H9 (cell line): ENCODE results near the gene SIGLEC14. TPM values are rescaled to one million over a fixed set of nuclear protein-coding genes. Genes with fewer than 3 reads are reported as not detected.

Experiments
- DNase-seq: peaks from one replicate; pipeline ENCODE4 v3.0.0-alpha.2; 2017
- H2AFZ ChIP-seq: one replicate; pipeline ENCODE4 v1.6.1; 2013; ENCODE audit warnings: mild to moderate bottlenecking, low read length, control low read depth, moderate library complexity
- H2AK5ac ChIP-seq: 2 replicates; pipeline ENCODE4 v1.6.1; 2013; ENCODE audit warnings: low read length, control low read depth, mixed read lengths; ENCODE audit not compliant: insufficient read length
- H2BK120ac ChIP-seq: one replicate; pipeline ENCODE4 v1.6.1; 2013; ENCODE audit warnings: low read depth, mild to moderate bottlenecking, low read length, control low read depth, inconsistent platforms; ENCODE audit not compliant: poor library complexity, severe bottlenecking
- H2BK12ac ChIP-seq: 2 replicates; pipeline ENCODE4 v1.6.1; 2013; ENCODE audit warnings: low read length, control low read depth, mixed read lengths, low read depth; ENCODE audit not compliant: insufficient read length
- H2BK15ac ChIP-seq: 2 replicates; pipeline ENCODE4 v1.6.1; 2013; ENCODE audit warnings: low read depth, low read length, control low read depth
- H2BK20ac ChIP-seq: one replicate; pipeline ENCODE4 v1.6.1; 2013; ENCODE audit warnings: low read depth, mild to moderate bottlenecking, low read length, control low read depth, inconsistent platforms; ENCODE audit not compliant: poor library complexity, severe bottlenecking
- H2BK5ac ChIP-seq: 2 replicates; pipeline ENCODE4 v1.6.1; 2013; ENCODE audit warnings: low read length, control low read depth, mixed read lengths; ENCODE audit not compliant: insufficient read length
- H3K14ac ChIP-seq: 2 replicates; pipeline ENCODE4 v1.6.1; 2013; ENCODE audit warnings: low read length, control low read depth; ENCODE audit not compliant: insufficient read depth
- H3K18ac ChIP-seq: 2 replicates; pipeline ENCODE4 v1.6.1; 2013; ENCODE audit warnings: low read depth, mild to moderate bottlenecking, mixed read lengths, low read length, control low read depth; ENCODE audit not compliant: insufficient read length
- H3K23ac ChIP-seq: 2 replicates; pipeline ENCODE4 v1.6.1; 2013; ENCODE audit warnings: low read length, control low read depth, mixed read lengths, low read depth; ENCODE audit not compliant: insufficient read length
- H3K23me2 ChIP-seq: 2 replicates; pipeline ENCODE4 v1.6.1; 2013; ENCODE audit warnings: low read depth, mild to moderate bottlenecking, mixed read lengths, low read length, control low read depth; ENCODE audit not compliant: insufficient read length, poor library complexity, severe bottlenecking
- H3K27ac ChIP-seq: 2 replicates; pipeline ENCODE4 v1.5.1; 2013; ENCODE audit warnings: low read length, control low read depth, mixed read lengths, low read depth; ENCODE audit not compliant: insufficient read length
- H3K27me3 ChIP-seq: 2 replicates; pipeline ENCODE4 v1.6.1; 2013; ENCODE audit warnings: low read length, control low read depth, inconsistent platforms; ENCODE audit not compliant: insufficient read depth
- H3K4ac ChIP-seq: 2 replicates; pipeline ENCODE4 v1.6.1; 2013; ENCODE audit warnings: low read depth, mild to moderate bottlenecking, control low read depth, inconsistent platforms, low read length, moderate library complexity
- H3K4me1 ChIP-seq: 2 replicates; pipeline ENCODE4 v1.6.1; 2013; ENCODE audit warnings: low read length, control low read depth, inconsistent platforms; ENCODE audit not compliant: insufficient read depth
- H3K4me2 ChIP-seq: 2 replicates; pipeline ENCODE4 v1.6.1; 2013; ENCODE audit warnings: low read length, control low read depth, mixed read lengths; ENCODE audit not compliant: insufficient read length, insufficient read depth
- H3K56ac ChIP-seq: 2 replicates; pipeline ENCODE4 v1.6.1; 2013; ENCODE audit warnings: low read depth, mild to moderate bottlenecking, mixed read lengths, low read length, control low read depth; ENCODE audit not compliant: insufficient read length
- H3K79me1 ChIP-seq: 2 replicates; pipeline ENCODE4 v1.6.1; 2013; ENCODE audit warnings: low read depth, mild to moderate bottlenecking, moderate library complexity, low read length, control low read depth, inconsistent platforms; ENCODE audit not compliant: insufficient read depth, poor library complexity, severe bottlenecking
- H3K79me2 ChIP-seq: 2 replicates; pipeline ENCODE4 v1.6.1; 2013; ENCODE audit warnings: low read length, control low read depth, inconsistent platforms; ENCODE audit not compliant: insufficient read depth
- H3K9ac ChIP-seq: 2 replicates; pipeline ENCODE4 v1.6.1; 2013; ENCODE audit warnings: low read length, control low read depth, mixed read lengths; ENCODE audit not compliant: insufficient read length; ENCODE audit errors: extremely low read depth
- H3K9me3 ChIP-seq: one replicate; pipeline ENCODE4 v1.6.1; 2013; ENCODE audit warnings: low read depth, low read length, inconsistent platforms; ENCODE audit not compliant: control insufficient read depth
- H3T11ph ChIP-seq: one replicate; pipeline ENCODE4 v1.6.1; 2013; ENCODE audit warnings: mild to moderate bottlenecking, low read length, control low read depth, inconsistent platforms
- H4K20me1 ChIP-seq: one replicate; pipeline ENCODE4 v1.6.1; 2013; ENCODE audit not compliant: control insufficient read depth, insufficient read length, insufficient read depth
- H4K5ac ChIP-seq: 2 replicates; pipeline ENCODE4 v1.6.1; 2013; ENCODE audit warnings: low read depth, mild to moderate bottlenecking, mixed read lengths, low read length, control low read depth; ENCODE audit not compliant: insufficient read length
- H4K8ac ChIP-seq: replicated peaks from 2 replicates; pipeline ENCODE4 v1.6.1; 2013; ENCODE audit warnings: low read length, control low read depth, mixed read lengths, low read depth; ENCODE audit not compliant: insufficient read length
- H4K91ac ChIP-seq: 2 replicates; pipeline ENCODE4 v1.6.1; 2013; ENCODE audit warnings: low read depth, mild to moderate bottlenecking, moderate library complexity, mixed read lengths, low read length, control low read depth; ENCODE audit not compliant: insufficient read length
- H3K27ac Mint-ChIP-seq, 3 experiments: 2 replicates in 2 of 3; 3 replicates in 1 of 3; pipeline ENCODE4 v1.8.0; 2020 to 2021; ENCODE audit warnings: mixed read lengths in 3 of 3, mild to moderate bottlenecking in 1 of 3, moderate library complexity in 1 of 3
- H3K27me3 Mint-ChIP-seq: 2 replicates; pipeline ENCODE4 v1.8.0; 2021; ENCODE audit warnings: low read depth, mild to moderate bottlenecking, moderate library complexity, mixed read lengths
- H3K36me3 Mint-ChIP-seq, 3 experiments: 2 replicates in 2 of 3; 3 replicates in 1 of 3; pipeline ENCODE4 v1.8.0; 2020 to 2021; ENCODE audit warnings: low read depth in 3 of 3, mixed read lengths in 3 of 3; ENCODE audit not compliant: insufficient read depth in 1 of 3
- H3K4me1 Mint-ChIP-seq, 2 experiments: 2 replicates each; pipeline ENCODE4 v1.8.0; 2020; ENCODE audit warnings: mixed read lengths in 2 of 2
- H3K4me3 Mint-ChIP-seq, 2 experiments: 2 replicates in 1 of 2; 3 replicates in 1 of 2; pipeline ENCODE4 v1.8.0; 2020 to 2021; ENCODE audit warnings: mild to moderate bottlenecking in 2 of 2, mixed read lengths in 2 of 2, moderate library complexity in 1 of 2
- H3K9me3 Mint-ChIP-seq, 2 experiments: 2 replicates in 1 of 2; 3 replicates in 1 of 2; pipeline ENCODE4 v1.8.0; 2020; ENCODE audit warnings: mild to moderate bottlenecking in 2 of 2, mixed read lengths in 2 of 2, moderate library complexity in 1 of 2
- WGBS: extraction: QIAGEN DNeasy Blood & Tissue Kit; methylation state at CpG from one replicate; pipeline ENCODE4 v1.1.7; 2013; ENCODE audit warnings: missing lambda C conversion rate, low lambda C conversion rate, mixed read lengths; ENCODE audit not compliant: insufficient read length; ENCODE audit errors: extremely low coverage; 5-methylcytosine and 5-hydroxymethylcytosine counted together
- microRNA-seq: library from miRNA; unstranded; fragments of <30 nt; microRNA quantifications from one replicate; pipeline ENCODE4, GENCODE V29; 2020; ENCODE audit warnings: borderline microRNAs expressed
- total RNA-seq: library from RNA; stranded (reverse); gene quantifications from 2 replicates; pipeline ENCODE4 v1.2.1, GENCODE V29; 2021
- TF ChIP-seq, protein P1 (sequence below): fragments of 200-600 bp; sonication (generic); conservative IDR thresholded peaks from 3 replicates; pipeline ENCODE4 v1.8.0; 2021; ENCODE audit warnings: antibody characterized with exemption, mild to moderate bottlenecking

The SIGLEC14 gene
- total RNA-seq, 1 experiment from 2014 or later = not detected

DNA sequence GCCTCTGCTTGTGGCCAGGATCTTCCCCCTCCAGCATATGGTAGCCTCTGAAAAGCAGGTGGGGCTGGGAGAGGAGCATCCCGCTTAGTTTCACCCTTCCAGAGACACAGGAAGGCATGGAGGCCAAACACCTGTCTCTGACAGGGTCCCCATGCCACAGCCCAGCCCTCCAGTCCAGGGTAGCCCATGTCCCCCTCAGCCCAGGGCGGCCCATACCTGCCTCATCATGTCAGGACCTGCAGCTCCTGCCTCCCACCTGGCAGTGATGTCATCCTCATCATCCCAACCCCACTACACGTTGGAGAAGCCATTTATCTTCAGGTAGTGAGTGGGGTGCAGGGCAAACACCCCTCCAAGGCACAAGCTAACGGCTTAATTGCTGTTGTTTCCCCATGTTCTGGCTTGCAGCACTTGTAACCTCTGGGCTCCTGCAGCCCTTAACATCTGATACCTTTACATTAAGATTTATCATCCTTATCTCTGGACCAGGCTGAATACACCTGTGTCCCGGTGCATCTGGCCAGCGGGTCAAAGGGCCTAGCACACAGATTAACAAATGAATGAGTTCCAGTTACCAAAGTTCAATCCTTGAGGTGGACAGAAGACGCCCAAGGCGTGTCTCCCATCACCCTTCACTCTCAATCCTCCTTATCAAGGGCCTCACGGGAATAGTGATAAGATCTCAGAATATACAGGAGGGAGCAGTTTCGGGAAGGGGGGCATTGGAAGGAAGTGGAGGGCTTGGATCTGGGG, 53.3 kb downstream of the SIGLEC14 start:
- no CpG with 5 or more reads among the region's 10 CpGs for WGBS
- Histone ChIP-seq H2AK5ac (no peak overlapping the region), H2BK12ac (no peak overlapping the region), H4K20me1 (no peaks in the 10 kb centered on the region), H3K9me3 (peaks cover under 1% of the 10 kb centered on the region), H3K23me2 (peaks cover 10% of the 10 kb centered on the region), H4K91ac (no peak overlapping the region), H3K18ac (no peak overlapping the region), H3K79me1 (no peaks in the 10 kb centered on the region), H2BK20ac (no peak overlapping the region), H3K9ac (peak overlapping the region; percentile 16), H2BK15ac (no peak overlapping the region), H3K4ac (no peak overlapping the region), H4K5ac (no peak overlapping the region), H3K4me1 (no peaks in the 10 kb centered on the region; the same call in 1 of the 2 replicates), H2AFZ (no peak overlapping the region), H2BK5ac (no peak overlapping the region), H3T11ph (no peak overlapping the region), H2BK120ac (no peak overlapping the region), H3K27ac (no peak overlapping the region), H3K56ac (no peak overlapping the region), H3K23ac (no peak overlapping the region), H3K14ac (no peak overlapping the region), H3K4me2 (peak overlapping the region; percentile 83), H3K27me3 (no peaks in the 10 kb centered on the region), H4K8ac (no peak overlapping the region), H3K79me2 (no peaks in the 10 kb centered on the region)
- TF ChIP-seq, protein P1, sequence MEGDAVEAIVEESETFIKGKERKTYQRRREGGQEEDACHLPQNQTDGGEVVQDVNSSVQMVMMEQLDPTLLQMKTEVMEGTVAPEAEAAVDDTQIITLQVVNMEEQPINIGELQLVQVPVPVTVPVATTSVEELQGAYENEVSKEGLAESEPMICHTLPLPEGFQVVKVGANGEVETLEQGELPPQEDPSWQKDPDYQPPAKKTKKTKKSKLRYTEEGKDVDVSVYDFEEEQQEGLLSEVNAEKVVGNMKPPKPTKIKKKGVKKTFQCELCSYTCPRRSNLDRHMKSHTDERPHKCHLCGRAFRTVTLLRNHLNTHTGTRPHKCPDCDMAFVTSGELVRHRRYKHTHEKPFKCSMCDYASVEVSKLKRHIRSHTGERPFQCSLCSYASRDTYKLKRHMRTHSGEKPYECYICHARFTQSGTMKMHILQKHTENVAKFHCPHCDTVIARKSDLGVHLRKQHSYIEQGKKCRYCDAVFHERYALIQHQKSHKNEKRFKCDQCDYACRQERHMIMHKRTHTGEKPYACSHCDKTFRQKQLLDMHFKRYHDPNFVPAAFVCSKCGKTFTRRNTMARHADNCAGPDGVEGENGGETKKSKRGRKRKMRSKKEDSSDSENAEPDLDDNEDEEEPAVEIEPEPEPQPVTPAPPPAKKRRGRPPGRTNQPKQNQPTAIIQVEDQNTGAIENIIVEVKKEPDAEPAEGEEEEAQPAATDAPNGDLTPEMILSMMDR = no peak
- no peak overlapping the region for H3K27ac Mint-ChIP-seq
- peaks cover 15% of the 10 kb centered on the region in 2 experiments for H3K4me1 Mint-ChIP-seq
- peaks cover 0 to 10% (median 4%) of the 10 kb centered on the region in 3 experiments; a peak in 5 of 7 replicates for H3K36me3 Mint-ChIP-seq
- no peak for DNase-seq
- peaks cover 11% of the 10 kb centered on the region for H3K27me3 Mint-ChIP-seq
- peak overlapping the region; percentile 84 to 91 for H3K4me3 Mint-ChIP-seq
- H3K9me3 Mint-ChIP-seq = peaks cover 20 to 26% of the 10 kb centered on the region in 2 experiments

Small RNA genes lying within 50 kb of the gene (microRNA-seq; reads per million reads assigned to microRNA genes)
- gene MIR125A = 322 reads per million, percentile 85 among the genes with 10 or more reads in this experiment
- 1,245 reads per million, percentile 95 among the genes with 10 or more reads in this experiment for gene MIR99B
- 13.7 reads per million, percentile 51 among the genes with 10 or more reads in this experiment for gene MIRLET7E

Other genes starting within 250 kb of the SIGLEC14 start
- gene SIGLEC10, start 229.2 kb downstream of the SIGLEC14 start, total RNA-seq = not detected in 2 replicates
- gene SIGLEC8, start 188.4 kb downstream of the SIGLEC14 start, total RNA-seq = not detected in 2 replicates
- not detected in 2 replicates for gene CEACAM18, start 168.3 kb downstream of the SIGLEC14 start, total RNA-seq
- gene SIGLEC12, start 145.0 kb downstream of the SIGLEC14 start, total RNA-seq = not detected in 2 replicates
- gene SIGLEC6, start 115.2 kb downstream of the SIGLEC14 start, total RNA-seq = 0.31 TPM in 1 of 2 replicates, not detected in the other
- gene ZNF175, start 75.5 kb downstream of the SIGLEC14 start, total RNA-seq = 9.7 and 10.7 TPM in 2 replicates
- not detected in 2 replicates for gene SIGLEC5, start 16.4 kb downstream of the SIGLEC14 start, total RNA-seq
- 16.0 and 18.9 TPM in 2 replicates for gene SPACA6, start 46.5 kb upstream of the SIGLEC14 start, total RNA-seq
- gene HAS1, start 77.2 kb upstream of the SIGLEC14 start, total RNA-seq = 0.53 and 0.70 TPM in 2 replicates
- gene FPR1, start 105.1 kb upstream of the SIGLEC14 start, total RNA-seq = not detected in 2 replicates
- gene FPR2, start 114.4 kb upstream of the SIGLEC14 start, total RNA-seq = not detected in 2 replicates
- gene FPR3, start 148.3 kb upstream of the SIGLEC14 start, total RNA-seq = not detected in 2 replicates
- gene ZNF577, start 241.1 kb upstream of the SIGLEC14 start, total RNA-seq = 39.4 and 42.1 TPM in 2 replicates